Ramos (cell line): ENCODE data around the gene ITGBL1.

Source experiments
- in situ Hi-C: fragments of 300-500 bp; cut with MboI; formaldehyde crosslinking; loops from one replicate; pipeline ENCODE4 v1.14.3; 2022; ENCODE audit warnings: low sequenced_read_pairs; ENCODE audit not compliant: unreplicated experiment

Gene ITGBL1

DNA sequence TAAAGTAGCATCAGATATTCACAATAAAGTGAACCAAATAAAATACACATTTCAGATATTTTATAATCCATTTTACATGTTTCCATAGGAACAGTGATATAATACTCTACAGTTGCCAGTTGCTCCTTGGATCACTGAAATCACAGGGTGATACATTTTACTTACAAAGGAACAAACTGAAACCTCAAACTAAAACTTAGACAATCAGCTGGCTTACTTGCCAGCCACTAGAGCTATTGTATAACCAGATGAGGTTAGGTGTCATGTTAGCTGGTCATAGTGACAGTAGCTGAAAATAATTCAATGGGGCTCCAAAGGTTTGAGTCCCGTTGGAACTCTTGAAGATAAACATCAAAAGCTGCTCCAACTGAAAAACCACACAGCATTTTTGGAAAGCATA is 274.6 kb downstream of the ITGBL1 start:
- in situ Hi-C loops, result no loop called here

DNA sequence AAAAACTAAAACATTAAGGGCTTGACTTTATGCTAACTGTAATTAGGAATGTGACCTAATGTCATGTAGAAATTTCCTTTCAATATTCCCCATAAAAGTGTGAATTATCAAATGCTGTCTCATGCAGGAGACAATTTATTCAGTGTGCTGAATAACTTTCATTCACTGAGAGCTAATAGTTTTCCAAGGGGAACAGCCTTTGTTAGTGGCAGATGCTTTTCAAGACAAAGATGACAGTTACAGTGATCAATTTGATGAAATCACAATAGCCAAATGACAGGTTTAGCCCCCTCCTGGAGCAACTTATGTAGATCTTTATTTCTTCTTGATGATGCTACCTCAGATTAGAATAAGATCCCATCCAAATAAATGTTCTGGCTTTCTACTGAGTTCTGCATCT is 275.5 kb downstream of the ITGBL1 start:
- in situ Hi-C loops, result no loop called here

DNA sequence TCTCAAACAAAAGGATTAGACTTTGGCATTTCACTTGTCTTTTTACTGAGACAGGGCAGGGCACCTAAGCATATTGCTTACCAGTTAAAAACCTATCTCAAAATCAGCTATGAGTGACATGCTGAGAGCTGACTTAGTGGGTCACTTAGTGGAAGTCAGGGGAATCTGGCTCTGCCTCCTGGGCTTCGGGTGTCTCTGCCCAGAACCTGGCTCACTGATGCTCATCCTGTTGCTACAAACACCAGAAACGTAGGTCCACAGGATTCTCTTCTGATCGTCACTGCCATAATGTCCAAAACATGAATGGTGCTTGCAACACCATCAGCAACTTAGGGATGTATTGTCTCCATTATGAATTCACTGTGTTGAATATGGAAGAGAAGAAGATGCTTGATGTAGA is 276.1 kb downstream of the ITGBL1 start:
- in situ Hi-C loops, result no loop called here

DNA sequence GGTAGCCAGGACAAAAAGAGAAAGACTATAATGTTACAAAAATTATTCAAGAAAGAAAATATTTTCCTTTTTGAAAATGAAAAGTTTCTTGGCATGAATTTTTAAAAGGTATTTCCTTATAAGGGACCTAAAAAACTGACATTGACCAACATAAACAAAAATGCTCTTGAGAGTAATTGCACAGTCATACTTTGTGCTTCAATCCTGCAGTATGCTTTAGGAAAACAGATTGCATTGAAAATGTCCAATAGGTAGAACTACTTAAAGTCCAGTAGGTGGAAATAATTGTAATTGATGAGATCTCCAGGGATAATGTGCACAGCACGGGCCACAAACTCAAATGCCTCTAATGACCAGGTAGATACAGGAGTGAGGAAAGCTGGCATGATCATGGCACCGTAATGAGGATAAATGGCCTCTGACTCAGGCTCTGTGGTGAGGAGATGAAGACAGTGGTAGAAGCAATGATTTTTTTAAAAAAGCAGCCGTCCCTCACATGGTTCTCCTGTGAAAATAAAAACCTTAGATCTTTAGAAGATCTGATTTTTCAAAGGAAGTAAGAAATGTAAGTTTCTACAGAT is 278.0 kb downstream of the ITGBL1 start:
- in situ Hi-C loops, result no loop called here

DNA sequence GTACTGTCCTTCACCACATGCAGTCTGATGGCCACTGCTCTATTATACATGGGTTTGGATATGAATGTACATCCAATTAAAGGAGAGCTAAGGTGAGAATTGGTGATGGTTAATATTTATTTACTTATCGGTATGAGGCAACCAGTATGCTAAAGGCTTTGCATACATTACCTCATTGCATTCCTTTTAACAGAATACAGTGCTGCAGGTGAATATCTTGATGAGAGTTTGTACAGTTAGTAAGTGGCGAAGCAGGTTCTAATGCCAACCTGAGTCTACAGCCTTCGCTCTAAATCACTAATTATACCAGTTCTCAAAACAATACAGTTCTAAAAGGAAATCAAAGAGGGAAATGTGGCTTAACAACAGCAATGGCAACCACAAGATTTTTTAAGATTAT is 284.1 kb downstream of the ITGBL1 start:
- in situ Hi-C loops, result no loop called here

DNA sequence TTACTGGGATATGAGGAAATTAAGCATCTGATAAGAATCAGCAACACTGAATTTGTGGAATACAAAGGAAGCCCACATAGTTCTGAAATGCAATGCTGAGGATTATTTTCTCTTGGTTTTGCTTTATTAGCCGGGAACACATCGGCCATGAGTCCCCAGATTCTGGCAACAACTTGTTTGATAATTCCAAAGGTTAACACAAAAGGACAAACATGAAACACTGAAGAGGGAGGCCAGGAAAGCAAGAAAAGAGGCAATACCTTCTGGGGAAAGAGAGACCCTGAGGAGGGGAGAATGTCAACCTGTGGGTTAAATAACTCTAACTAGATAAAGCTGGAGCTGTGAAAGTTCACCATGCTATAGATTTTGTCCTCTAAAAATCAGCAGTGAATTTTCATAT is 285.9 kb downstream of the ITGBL1 start:
- in situ Hi-C loops, result no loop called here

DNA sequence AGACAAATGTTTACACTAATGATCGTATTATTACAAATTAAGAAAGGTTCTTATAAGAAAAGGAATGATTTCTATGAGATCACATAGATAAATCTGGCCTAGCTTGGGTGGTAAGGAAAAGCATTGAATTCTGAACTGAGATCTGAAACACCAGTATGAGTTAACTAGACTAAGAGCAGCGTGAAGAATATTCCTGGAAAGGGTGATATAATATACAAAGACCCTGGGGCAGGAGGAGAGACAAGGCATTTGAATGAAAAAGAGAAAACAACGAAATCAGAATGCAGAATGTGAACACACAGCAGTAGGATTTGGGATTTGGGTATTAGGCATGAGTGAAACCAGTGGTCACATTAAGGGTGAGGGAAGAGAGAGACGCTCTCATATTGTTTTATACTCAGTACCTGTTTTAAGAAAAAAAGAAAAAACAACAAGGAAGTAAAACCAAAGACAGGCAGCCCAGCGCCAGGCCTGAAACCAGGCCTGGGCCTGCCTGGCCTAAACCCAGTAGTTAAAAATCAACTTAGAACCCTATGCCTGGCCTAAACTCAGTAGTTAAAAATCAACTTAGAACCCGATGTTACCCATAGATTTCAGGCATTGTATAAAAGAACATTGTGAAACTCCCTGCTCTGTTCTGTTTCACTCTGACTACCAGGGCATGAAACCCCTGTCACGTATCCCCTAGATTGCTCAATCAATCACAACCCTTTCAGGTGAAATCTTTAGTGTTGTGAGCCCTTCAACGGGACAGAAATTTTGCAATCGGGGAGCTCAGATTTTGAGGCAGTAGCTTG is 287.1 kb downstream of the ITGBL1 start:
- in situ Hi-C loops, result no loop called here

DNA sequence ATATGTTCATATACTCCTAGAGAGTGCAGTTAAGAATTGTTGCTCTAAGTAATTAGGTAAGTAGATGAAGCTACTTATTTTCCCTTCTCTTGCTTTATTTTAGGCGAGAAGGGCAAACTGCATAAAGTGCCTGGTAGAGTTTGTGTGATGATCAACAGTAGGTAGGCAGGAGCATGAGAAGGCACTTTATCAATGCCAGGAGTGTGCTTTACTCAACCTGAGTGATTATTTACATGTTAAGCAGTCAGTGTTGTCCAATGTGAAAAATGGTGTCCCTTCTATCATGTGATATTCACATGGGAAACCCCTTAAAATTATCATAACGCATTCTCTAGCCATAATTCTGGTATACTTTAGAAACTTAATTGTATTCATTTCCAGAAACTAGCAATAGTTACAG is 294.0 kb downstream of the ITGBL1 start:
- in situ Hi-C loops, result no loop called here

DNA sequence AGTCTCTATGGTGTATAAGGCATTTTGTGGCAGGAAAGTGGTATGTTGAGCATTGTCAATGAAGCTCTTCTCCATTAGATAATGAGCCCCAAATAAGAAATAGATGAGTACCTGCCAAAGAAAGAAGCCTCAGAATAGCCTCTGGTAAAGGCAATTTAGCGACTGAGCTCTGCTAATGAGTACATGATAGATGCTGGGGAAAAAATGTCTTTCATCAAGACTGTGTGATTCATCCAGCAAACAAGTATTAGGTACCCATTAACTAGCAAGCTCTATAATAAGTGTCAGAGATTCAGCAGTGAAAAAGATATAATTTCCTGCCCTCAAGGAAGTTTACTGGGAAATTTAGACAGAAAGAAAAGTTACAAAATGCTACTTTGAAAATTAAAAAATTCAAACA is 294.6 kb downstream of the ITGBL1 start:
- in situ Hi-C loops, result no loop called here

DNA sequence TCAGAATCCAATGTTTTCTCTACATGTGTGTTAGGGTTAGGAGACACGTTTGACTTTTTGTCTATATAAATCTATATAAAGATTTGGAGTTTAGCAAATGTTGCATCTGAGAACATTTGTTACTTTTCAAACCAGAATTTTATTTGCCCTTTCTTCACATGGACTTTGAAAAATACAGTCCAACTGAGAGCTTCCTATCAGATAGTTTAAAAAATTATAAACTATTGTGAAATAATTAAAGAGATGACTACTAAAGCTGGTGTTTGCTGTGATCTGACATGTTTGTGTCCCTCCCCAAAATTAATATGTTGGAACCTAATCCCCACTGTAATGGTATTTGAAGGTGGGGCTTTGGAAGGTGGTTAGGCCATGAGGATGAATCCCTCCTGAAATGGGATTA is 297.1 kb downstream of the ITGBL1 start:
- in situ Hi-C loops, result no loop called here

DNA sequence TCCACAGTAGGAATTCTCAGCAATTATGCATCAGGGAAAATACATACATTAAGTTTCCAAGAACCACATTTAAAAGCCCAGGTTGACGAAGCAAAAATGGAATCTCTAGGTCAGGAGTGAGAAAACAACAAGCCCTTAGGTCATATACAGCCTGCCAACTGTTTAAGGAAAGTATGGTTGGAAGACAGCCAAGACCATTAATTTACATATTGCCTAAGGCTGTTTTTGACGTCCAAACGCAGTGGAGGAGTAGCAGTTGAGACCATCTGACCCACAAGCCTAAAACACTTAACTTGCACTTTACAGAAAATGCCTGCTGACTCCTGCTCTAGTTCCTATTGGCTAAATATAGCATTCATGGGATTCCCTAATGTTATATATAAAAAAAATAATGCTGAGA is 299.0 kb downstream of the ITGBL1 start:
- in situ Hi-C loops, result no loop called here

DNA sequence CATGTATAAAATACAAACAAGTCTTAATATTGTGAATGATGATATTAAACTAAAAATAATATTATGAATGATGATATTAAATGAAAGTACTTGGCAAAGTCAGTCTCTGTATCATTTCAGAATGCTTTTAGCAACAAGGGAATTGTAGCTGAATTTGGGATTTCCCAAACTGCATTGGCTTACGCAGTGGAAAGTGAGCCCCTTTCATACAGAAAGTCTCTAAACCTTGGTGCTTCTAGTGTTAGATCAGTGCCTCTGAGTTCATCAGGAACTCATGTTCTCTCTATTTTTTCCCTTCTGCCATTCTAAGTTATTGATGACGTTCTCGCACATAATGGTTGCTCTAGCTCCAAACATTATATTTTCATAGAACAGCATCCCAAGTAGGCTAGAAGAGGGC is 300.0 kb downstream of the ITGBL1 start:
- in situ Hi-C loops, result no loop called here

DNA sequence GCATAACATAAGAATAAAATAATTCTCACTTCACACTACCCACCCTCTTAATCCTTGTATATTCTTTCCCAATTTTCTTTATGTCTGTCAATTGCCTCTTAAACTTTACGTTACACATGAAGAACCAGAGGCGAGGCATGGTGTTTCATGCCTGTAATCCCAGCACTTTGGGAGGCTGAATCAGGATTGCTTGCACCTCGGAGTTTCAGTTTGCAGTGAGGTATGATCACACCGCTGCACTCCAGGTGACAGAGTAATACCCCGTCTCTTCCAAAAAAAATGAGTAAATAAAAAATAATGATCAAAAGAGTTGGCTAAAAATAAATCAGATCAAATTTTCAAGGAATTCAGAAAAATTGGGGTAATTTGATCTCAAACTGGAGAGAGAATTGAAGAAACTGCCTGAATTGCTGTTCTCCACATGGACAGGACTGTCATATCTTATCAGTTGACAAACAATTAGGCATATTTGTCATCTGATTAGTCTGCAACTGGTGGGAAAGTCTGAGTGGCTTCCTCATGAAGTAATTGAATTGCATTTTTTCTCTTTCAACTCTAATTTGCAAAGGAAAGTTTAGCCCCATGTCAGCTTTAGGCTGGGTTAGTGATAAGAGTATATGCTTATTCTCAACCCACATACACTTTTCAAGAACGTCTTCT is 302.9 kb downstream of the ITGBL1 start:
- in situ Hi-C loops, result no loop called here

DNA sequence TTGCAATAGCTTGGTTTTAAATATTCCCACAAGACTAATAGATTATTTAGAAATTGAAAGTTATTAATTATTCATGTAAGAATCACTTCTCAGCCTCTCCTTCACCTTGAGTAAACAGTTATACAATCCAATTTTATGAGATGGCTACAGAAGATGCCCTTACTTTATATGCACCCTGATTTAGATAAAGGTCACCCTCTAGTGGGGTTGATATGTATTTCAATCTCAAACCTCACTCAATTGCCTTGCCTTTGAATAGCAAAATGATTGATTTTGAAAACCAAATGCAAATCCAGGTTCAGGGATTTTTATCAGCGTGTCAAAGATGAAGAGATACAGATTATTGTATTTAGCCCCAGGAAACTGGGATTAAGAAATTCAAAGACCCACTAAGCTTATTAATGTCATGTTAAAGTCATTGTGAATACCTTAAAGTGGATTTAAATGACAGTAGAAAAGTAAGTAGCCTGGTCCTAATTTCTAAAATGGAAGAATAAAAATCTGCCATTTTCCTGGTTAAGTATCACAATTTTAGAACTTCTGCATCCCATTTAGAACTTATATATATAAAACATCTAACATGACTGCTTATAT is 305.1 kb downstream of the ITGBL1 start:
- in situ Hi-C loops, result no loop called here

DNA sequence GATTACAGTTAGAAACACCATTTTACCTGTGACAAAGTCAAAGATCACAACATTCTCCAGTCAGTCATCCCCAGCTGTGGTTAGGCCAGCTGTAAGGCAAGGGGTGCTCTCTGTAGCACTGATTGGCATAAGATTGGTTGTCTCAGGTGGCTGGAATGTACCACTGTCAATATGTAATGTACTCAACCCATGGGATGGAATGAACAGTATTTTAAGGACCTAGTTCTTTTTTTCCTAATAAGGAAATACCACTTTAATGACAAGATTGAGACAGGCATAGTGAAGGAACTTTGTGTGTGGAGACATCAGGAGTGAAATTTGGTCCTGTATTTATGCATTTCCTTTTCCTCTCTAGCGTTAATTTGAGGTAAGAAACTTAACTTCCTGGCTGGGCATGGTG is 310.7 kb downstream of the ITGBL1 start:
- in situ Hi-C loops, result no loop called here
